HG02678 (cell line): ENCODE results near the gene UBA7.
"Not testable (repeated sequence)": the region's sequence is repeated elsewhere in the genome, so short reads cannot be mapped to it uniquely, and the experiment has no call there.

ENCODE experiments used
- ATAC-seq: cut with Tn5 transposase; IDR thresholded peaks from one replicate; pipeline ENCODE4 v1.9.1; 2021; ENCODE audit warnings: mild to moderate bottlenecking, moderate library complexity; ENCODE audit not compliant: unreplicated experiment

The UBA7 gene

GRCh38 chr3:49813497-49814174, at the start of gene UBA7:
UBA7 (minus strand) TSS chr3:49813953; CDS start chr3:49813787, 166 bp downstream.
- peak; percentile 70 for ATAC-seq

- no peak for ATAC-seq
Observed at GRCh38 chr3:49859576-49860305, 46.0 kb upstream of the UBA7 start.

GRCh38 chr3:49856181-49857005, 42.6 kb upstream of the UBA7 start, which contains the start of gene TRAIP:
TRAIP (minus strand) TSS chr3:49856564; CDS start chr3:49856453, 111 bp downstream.
- ATAC-seq, result peak; percentile 96

GRCh38 chr3:49855662-49856061, 41.9 kb upstream of the UBA7 start:
- no peak for ATAC-seq

GRCh38 chr3:49845694-49846093, 31.9 kb upstream of the UBA7 start:
- no peak for ATAC-seq

- no peak for ATAC-seq
Observed at GRCh38 chr3:49844464-49845183, 30.9 kb upstream of the UBA7 start.

- no peak for ATAC-seq
Observed at GRCh38 chr3:49842843-49843517, 29.2 kb upstream of the UBA7 start.

- no peak for ATAC-seq
Observed at GRCh38 chr3:49841806-49842205, 28.1 kb upstream of the UBA7 start.

GRCh38 chr3:49841126-49841696, 27.5 kb upstream of the UBA7 start:
- ATAC-seq, result no peak

- no peak for ATAC-seq
Observed at GRCh38 chr3:49840388-49840787, 26.6 kb upstream of the UBA7 start.

GRCh38 chr3:49839193-49839809, 25.5 kb upstream of the UBA7 start:
- ATAC-seq, result no peak

GRCh38 chr3:49831341-49831740, 17.6 kb upstream of the UBA7 start:
- ATAC-seq, result no peak

- no peak for ATAC-seq
Observed at GRCh38 chr3:49826016-49826415, 12.3 kb upstream of the UBA7 start.

- not testable (repeated sequence) for ATAC-seq
Observed at GRCh38 chr3:49823131-49823530, 9.4 kb upstream of the UBA7 start.

GRCh38 chr3:49812916-49813496, 747 bp downstream of the UBA7 start:
- no peak for ATAC-seq

GRCh38 chr3:49807431-49808114, 6.2 kb downstream of the UBA7 start:
- ATAC-seq, result no peak

- no peak for ATAC-seq
Observed at GRCh38 chr3:49806850-49807249, 6.9 kb downstream of the UBA7 start.

- no peak for ATAC-seq
Observed at GRCh38 chr3:49805897-49806701, 7.7 kb downstream of the UBA7 start.
